Stimulated activated naive CD8-positive, alpha-beta T cell treated with anti-CD3 and anti-CD28 coated beads, Interleukin-15, Interleukin-2, amounts not matched to agents 100 ng/mL and 50 ng/mL, for 24 hours (primary cell): ENCODE results near the gene CACNA1I.

ENCODE experiments used
- H3K27ac Mint-ChIP-seq: one replicate; pipeline ENCODE4 v1.8.0; 2021; ENCODE audit warnings: mild to moderate bottlenecking, mixed read lengths
- H3K27me3 Mint-ChIP-seq: one replicate; pipeline ENCODE4 v1.8.0; 2021; ENCODE audit warnings: mixed read lengths
- H3K36me3 Mint-ChIP-seq: one replicate; pipeline ENCODE4 v1.8.0; 2021; ENCODE audit warnings: low read depth, mixed read lengths
- H3K4me1 Mint-ChIP-seq: one replicate; pipeline ENCODE4 v1.8.0; 2021; ENCODE audit warnings: low read depth, mixed read lengths
- H3K4me3 Mint-ChIP-seq: one replicate; pipeline ENCODE4 v1.8.0; 2021; ENCODE audit warnings: mild to moderate bottlenecking, mixed read lengths
- H3K9me3 Mint-ChIP-seq: one replicate; pipeline ENCODE4 v1.8.0; 2021; ENCODE audit warnings: mixed read lengths

CACNA1I gene

GRCh38 chr22:39571538-39571937, 985 bp downstream of the CACNA1I start:
- no peak overlapping the region for H3K4me3 Mint-ChIP-seq
- H3K36me3 Mint-ChIP-seq: no peaks in the 10 kb centered on the region
- H3K27ac Mint-ChIP-seq: no peak overlapping the region
- H3K4me1 Mint-ChIP-seq: peaks cover 13% of the 10 kb centered on the region
- no peaks in the 10 kb centered on the region for H3K27me3 Mint-ChIP-seq
- no peaks in the 10 kb centered on the region for H3K9me3 Mint-ChIP-seq

DNA sequence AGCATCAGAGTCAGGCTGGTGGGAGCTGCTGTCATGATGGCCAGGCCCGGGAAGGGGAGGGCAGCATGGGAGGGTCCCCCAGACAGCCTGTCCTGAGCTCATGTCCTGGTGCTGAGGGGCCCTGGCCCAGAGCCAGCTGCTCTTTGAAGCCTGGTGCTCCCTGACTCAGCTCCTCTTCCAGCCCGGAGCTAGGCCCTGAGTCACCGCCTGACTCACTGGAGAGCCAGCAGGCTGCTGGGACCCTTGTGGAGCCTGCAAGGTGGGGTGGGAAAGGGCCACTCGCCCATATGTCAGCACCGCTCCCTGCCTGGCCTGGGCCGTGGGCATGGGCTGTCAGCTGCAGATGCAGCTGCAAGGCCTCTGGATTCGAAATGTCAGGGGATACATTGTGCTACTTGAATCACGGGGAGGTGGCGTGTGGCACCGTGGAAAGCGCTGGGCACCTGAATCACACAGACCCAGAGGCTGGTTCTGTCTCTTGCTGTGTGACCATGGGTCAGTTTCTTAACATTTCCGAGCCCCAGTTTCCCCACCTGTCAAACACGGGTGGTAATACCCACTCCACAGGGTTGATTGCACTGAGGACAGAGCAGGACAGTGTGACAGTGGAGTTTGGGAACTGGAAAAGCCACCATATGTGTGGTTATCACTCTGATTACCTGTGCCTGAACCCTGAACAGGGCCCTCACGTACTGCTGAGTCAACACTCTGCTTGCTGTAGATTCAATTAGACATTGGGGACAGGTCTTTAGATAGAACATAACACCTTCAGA, 4.4 kb downstream of the CACNA1I start:
- Mint-ChIP-seq H3K27me3 (peaks cover 6% of the 10 kb centered on the region), H3K36me3 (no peaks in the 10 kb centered on the region), H3K4me3 (no peak overlapping the region), H3K9me3 (no peaks in the 10 kb centered on the region), H3K4me1 (no peaks in the 10 kb centered on the region), H3K27ac (no peak overlapping the region)

- Mint-ChIP-seq H3K36me3 (no peaks in the 10 kb centered on the region), H3K9me3 (no peaks in the 10 kb centered on the region), H3K4me3 (no peak overlapping the region), H3K27me3 (peaks cover 6% of the 10 kb centered on the region), H3K27ac (no peak overlapping the region), H3K4me1 (no peaks in the 10 kb centered on the region)
Measured at GRCh38 chr22:39575552-39575825, 4.9 kb downstream of the CACNA1I start.

DNA sequence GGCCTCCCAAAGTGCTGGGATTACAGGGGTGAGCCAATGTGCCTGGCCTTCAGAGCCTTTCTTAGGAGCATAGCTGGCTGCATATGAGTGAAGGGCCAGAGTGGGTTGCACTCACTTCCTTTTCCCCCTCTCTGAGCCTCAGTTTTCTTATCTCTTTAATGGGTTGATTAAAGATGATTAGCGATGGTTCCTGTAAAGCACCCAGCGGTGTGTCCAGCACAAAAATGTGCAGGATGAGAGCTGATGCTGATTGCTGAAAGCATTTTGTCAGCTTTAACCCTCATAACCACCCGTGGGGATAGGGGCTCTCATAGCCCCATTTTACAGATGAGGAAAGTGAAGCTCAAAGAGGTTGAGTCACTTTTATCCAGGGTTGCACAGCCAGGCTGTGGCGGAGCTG, 5.5 kb downstream of the CACNA1I start:
- peaks cover 7% of the 10 kb centered on the region for H3K27me3 Mint-ChIP-seq
- H3K9me3 Mint-ChIP-seq: no peaks in the 10 kb centered on the region
- H3K4me1 Mint-ChIP-seq: no peaks in the 10 kb centered on the region
- H3K36me3 Mint-ChIP-seq: no peaks in the 10 kb centered on the region
- no peak overlapping the region for H3K4me3 Mint-ChIP-seq
- no peak overlapping the region for H3K27ac Mint-ChIP-seq

DNA sequence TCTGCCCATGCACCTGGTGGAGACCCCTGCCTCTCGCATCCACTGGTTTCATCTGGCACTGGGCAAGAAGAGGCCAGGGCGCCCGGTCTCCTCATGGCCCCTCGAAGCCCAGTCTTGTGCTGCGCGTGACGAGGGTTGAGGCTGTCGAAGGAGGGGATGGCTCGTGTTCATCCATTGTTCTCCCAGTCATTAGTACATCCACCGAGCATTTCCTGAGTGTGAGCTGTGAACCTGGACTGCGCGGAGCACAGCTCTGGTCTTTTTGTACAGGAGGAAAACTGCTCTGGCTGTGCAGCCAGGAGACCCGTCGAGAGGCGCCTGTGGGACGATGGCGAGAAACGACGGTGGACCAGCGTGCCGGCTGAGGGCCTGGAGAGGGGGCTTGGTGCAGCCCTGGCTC, 6.8 kb downstream of the CACNA1I start:
- Mint-ChIP-seq H3K4me1 (no peaks in the 10 kb centered on the region), H3K27me3 (peaks cover 10% of the 10 kb centered on the region), H3K36me3 (no peaks in the 10 kb centered on the region), H3K4me3 (no peak overlapping the region), H3K27ac (no peak overlapping the region), H3K9me3 (no peaks in the 10 kb centered on the region)

GRCh38 chr22:39577900-39578299, 7.3 kb downstream of the CACNA1I start:
- H3K27ac Mint-ChIP-seq: no peak overlapping the region
- H3K4me3 Mint-ChIP-seq: no peak overlapping the region
- H3K9me3 Mint-ChIP-seq: no peaks in the 10 kb centered on the region
- H3K27me3 Mint-ChIP-seq: peaks cover 10% of the 10 kb centered on the region
- no peaks in the 10 kb centered on the region for H3K36me3 Mint-ChIP-seq
- no peaks in the 10 kb centered on the region for H3K4me1 Mint-ChIP-seq

- Mint-ChIP-seq H3K9me3 (peaks cover 3% of the 10 kb centered on the region), H3K27me3 (peaks cover 13% of the 10 kb centered on the region), H3K4me3 (no peak overlapping the region), H3K4me1 (no peaks in the 10 kb centered on the region), H3K27ac (no peak overlapping the region), H3K36me3 (no peaks in the 10 kb centered on the region)
Measured at GRCh38 chr22:39580006-39580441, 9.5 kb downstream of the CACNA1I start.

DNA sequence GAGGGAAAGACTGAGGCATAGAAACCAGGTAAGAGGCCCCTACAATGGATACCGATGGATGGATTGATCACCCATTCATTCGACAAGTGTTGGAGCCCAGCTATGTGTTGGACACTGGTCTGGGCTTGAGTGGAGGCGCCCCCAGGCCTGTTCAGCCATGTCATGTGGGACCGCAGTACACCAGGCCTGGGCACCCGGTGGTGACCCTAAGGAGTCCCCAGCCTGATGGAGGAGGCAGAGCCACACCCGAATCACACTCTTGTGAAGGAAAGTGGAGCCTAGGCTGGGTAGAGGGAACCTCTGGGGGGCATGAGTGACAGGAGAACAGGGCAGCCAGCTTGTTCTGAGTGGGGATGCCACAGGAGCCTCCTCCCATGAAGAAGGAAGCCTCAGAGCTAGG, 10.2 kb downstream of the CACNA1I start:
- H3K4me1 Mint-ChIP-seq: no peaks in the 10 kb centered on the region
- H3K27me3 Mint-ChIP-seq: peaks cover 13% of the 10 kb centered on the region
- no peaks in the 10 kb centered on the region for H3K36me3 Mint-ChIP-seq
- peaks cover 3% of the 10 kb centered on the region for H3K9me3 Mint-ChIP-seq
- H3K27ac Mint-ChIP-seq: no peak overlapping the region
- H3K4me3 Mint-ChIP-seq: no peak overlapping the region

- H3K36me3 Mint-ChIP-seq: no peaks in the 10 kb centered on the region
- H3K9me3 Mint-ChIP-seq: peaks cover 3% of the 10 kb centered on the region
- no peak overlapping the region for H3K4me3 Mint-ChIP-seq
- peaks cover 13% of the 10 kb centered on the region for H3K27me3 Mint-ChIP-seq
- H3K27ac Mint-ChIP-seq: no peak overlapping the region
- no peaks in the 10 kb centered on the region for H3K4me1 Mint-ChIP-seq
Measured at GRCh38 chr22:39581303-39581702, 10.8 kb downstream of the CACNA1I start.

- no peak overlapping the region for H3K4me3 Mint-ChIP-seq
- H3K27ac Mint-ChIP-seq: peak overlapping the region; percentile 18
- H3K36me3 Mint-ChIP-seq: no peaks in the 10 kb centered on the region
- no peaks in the 10 kb centered on the region for H3K4me1 Mint-ChIP-seq
- peaks cover 13% of the 10 kb centered on the region for H3K27me3 Mint-ChIP-seq
- peaks cover 3% of the 10 kb centered on the region for H3K9me3 Mint-ChIP-seq
Measured at GRCh38 chr22:39583066-39583667, 12.6 kb downstream of the CACNA1I start.

DNA sequence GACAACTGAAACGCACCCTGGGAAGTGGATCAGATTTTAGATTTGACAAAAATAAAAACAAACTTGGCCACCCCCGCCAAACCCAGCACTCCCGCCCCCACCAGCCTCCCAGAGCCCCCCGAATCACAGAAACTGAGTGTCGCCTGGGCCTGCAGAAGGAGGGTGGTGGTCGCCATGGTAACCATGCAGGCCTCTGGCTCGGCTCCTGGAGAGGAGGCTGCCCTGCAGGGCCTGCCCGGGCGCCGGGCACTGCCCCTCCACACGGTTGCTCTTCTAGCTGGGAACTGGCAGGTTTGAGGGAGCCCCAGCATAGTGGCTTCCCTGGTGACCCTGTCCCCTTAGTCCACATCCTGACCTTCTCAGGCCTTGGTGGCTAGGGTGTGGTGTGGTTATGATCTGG, 19.3 kb downstream of the CACNA1I start:
- H3K27me3 Mint-ChIP-seq: peaks cover 3% of the 10 kb centered on the region
- no peak overlapping the region for H3K4me3 Mint-ChIP-seq
- H3K27ac Mint-ChIP-seq: no peak overlapping the region
- no peaks in the 10 kb centered on the region for H3K36me3 Mint-ChIP-seq
- no peaks in the 10 kb centered on the region for H3K9me3 Mint-ChIP-seq
- no peaks in the 10 kb centered on the region for H3K4me1 Mint-ChIP-seq

GRCh38 chr22:39592081-39593065, 21.8 kb downstream of the CACNA1I start:
- no peak overlapping the region for H3K27ac Mint-ChIP-seq
- H3K36me3 Mint-ChIP-seq: no peaks in the 10 kb centered on the region
- H3K9me3 Mint-ChIP-seq: no peaks in the 10 kb centered on the region
- peaks cover 9% of the 10 kb centered on the region for H3K27me3 Mint-ChIP-seq
- no peak overlapping the region for H3K4me3 Mint-ChIP-seq
- H3K4me1 Mint-ChIP-seq: no peaks in the 10 kb centered on the region

GRCh38 chr22:39593066-39593930, 22.7 kb downstream of the CACNA1I start:
- Mint-ChIP-seq H3K4me3 (no peak overlapping the region), H3K4me1 (peaks cover 2% of the 10 kb centered on the region), H3K36me3 (no peaks in the 10 kb centered on the region), H3K27me3 (peaks cover 9% of the 10 kb centered on the region), H3K27ac (no peak overlapping the region), H3K9me3 (no peaks in the 10 kb centered on the region)

GRCh38 chr22:39593931-39594285, 23.4 kb downstream of the CACNA1I start:
- peaks cover 9% of the 10 kb centered on the region for H3K27me3 Mint-ChIP-seq
- H3K36me3 Mint-ChIP-seq: no peaks in the 10 kb centered on the region

More at GRCh38 chr22:39593931-39594285, 23.4 kb downstream of the CACNA1I start:
- no peak overlapping the region for H3K4me3 Mint-ChIP-seq
- H3K4me1 Mint-ChIP-seq: peaks cover 5% of the 10 kb centered on the region
- no peaks in the 10 kb centered on the region for H3K9me3 Mint-ChIP-seq
- H3K27ac Mint-ChIP-seq: no peak overlapping the region
